Activated naive CD8-positive, alpha-beta T cell (primary cell): ENCODE data around the gene HS6ST3.
A peak's percentile ranks its signal among the peaks of the same experiment; 100 is the strongest.
"Not testable (repeated sequence)": the region's sequence is repeated elsewhere in the genome, so short reads cannot be mapped to it uniquely, and the experiment has no call there.

Experiments used
- H3K27ac Mint-ChIP-seq: one replicate; pipeline ENCODE4 v1.8.0; 2021; ENCODE audit warnings: mixed read lengths
- H3K27me3 Mint-ChIP-seq: one replicate; pipeline ENCODE4 v1.8.0; 2021; ENCODE audit warnings: mixed read lengths
- H3K36me3 Mint-ChIP-seq: one replicate; pipeline ENCODE4 v1.8.0; 2021; ENCODE audit warnings: mixed read lengths
- H3K4me1 Mint-ChIP-seq: one replicate; pipeline ENCODE4 v1.8.0; 2021; ENCODE audit warnings: low read depth, mixed read lengths
- H3K4me3 Mint-ChIP-seq: one replicate; pipeline ENCODE4 v1.8.0; 2021; ENCODE audit warnings: mild to moderate bottlenecking, mixed read lengths
- H3K9me3 Mint-ChIP-seq: one replicate; pipeline ENCODE4 v1.8.0; 2021; ENCODE audit warnings: low read depth, mixed read lengths

Gene HS6ST3

DNA sequence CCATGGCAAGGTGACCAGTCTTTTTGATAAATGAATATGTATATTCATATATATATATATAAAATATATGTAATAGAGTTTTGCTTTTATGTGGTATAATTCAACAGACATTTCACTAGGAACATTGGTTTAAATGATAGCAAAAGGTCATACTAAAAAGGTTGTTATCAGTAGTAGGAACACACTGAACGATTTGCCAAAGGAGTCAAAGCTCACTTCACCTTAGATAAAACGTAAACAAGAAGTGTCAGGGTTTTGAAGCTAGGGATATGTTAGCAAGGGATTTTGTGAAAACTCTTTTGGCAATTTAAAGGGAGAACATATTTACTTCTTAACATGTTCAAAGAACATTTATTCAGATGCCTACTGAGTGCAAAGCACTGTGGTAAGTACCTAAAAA is 8.0 kb upstream of the HS6ST3 start:
- no peaks in the 10 kb centered on the region for H3K36me3 Mint-ChIP-seq
- H3K27ac Mint-ChIP-seq = no peak overlapping the region
- no peak overlapping the region for H3K4me3 Mint-ChIP-seq
- no peaks in the 10 kb centered on the region for H3K4me1 Mint-ChIP-seq
- H3K27me3 Mint-ChIP-seq = peaks cover 8% of the 10 kb centered on the region
- no peaks in the 10 kb centered on the region for H3K9me3 Mint-ChIP-seq

DNA sequence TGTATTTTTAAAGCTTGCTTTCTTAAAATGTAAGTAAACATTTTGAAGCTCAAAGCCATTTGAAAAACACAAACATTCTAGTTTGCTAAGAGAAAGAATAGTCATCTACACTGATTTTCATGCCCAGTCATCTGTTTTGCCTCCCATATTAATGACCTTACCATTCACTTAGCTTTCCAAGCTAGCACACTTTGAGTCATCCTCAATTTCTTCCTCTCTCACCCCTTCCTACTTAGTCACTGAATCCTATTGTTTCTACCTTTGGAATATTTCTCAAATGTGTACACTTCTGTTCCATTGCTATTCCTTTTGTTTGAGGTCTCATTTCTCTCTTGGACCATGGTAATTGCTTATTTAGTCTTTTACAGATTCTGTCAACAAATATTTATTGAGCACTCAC is 7.3 kb upstream of the HS6ST3 start:
- H3K27ac Mint-ChIP-seq = no peak overlapping the region
- no peaks in the 10 kb centered on the region for H3K4me1 Mint-ChIP-seq
- no peaks in the 10 kb centered on the region for H3K9me3 Mint-ChIP-seq
- no peak overlapping the region for H3K4me3 Mint-ChIP-seq
- H3K36me3 Mint-ChIP-seq = no peaks in the 10 kb centered on the region
- H3K27me3 Mint-ChIP-seq = peaks cover 13% of the 10 kb centered on the region

DNA sequence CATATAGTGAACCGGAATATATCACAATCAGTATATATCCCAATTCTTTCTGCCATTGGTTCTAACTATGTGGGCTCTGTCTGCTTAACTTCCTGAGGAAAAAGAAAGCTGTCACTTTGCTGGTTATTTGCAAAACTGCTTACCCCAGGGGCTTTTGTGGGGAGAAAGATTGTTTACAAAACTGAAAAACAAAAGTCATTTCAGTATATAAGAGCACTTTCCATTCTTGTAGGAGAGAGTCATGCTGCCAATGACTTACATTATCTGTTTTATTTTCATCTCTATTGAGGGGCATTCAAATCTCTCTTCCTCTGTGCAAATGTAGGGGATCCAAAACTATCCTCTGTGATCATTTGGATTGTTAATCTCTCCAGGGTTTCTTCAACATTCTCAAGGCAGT is 3.2 kb upstream of the HS6ST3 start:
- peaks cover 6% of the 10 kb centered on the region for H3K4me1 Mint-ChIP-seq
- H3K27ac Mint-ChIP-seq = no peak overlapping the region
- H3K9me3 Mint-ChIP-seq = no peaks in the 10 kb centered on the region
- H3K36me3 Mint-ChIP-seq = no peaks in the 10 kb centered on the region
- peaks cover 31% of the 10 kb centered on the region for H3K27me3 Mint-ChIP-seq
- no peak overlapping the region for H3K4me3 Mint-ChIP-seq

DNA sequence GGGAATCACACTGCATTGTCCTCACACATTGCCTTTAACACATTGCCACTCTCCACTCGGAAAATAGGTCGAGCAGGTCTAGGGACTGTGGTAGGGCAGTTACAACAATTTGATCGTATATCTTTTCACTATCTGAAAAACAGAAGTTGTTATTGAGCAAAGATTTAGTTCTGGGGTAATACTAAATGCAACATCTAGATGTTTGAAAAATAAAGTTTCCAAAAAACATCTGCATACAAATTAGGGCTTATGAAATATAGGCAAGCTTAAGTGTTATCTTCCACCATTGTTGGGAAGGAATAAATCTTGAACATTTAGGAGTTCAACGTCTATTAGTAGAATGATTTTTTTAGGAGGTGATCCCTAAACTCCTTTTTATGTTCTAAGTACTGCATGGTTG is 768 bp upstream of the HS6ST3 start:
- no peak overlapping the region for H3K27ac Mint-ChIP-seq
- H3K27me3 Mint-ChIP-seq = peaks cover 44% of the 10 kb centered on the region
- H3K9me3 Mint-ChIP-seq = no peaks in the 10 kb centered on the region
- peak overlapping the region; percentile 51 for H3K4me3 Mint-ChIP-seq
- no peaks in the 10 kb centered on the region for H3K36me3 Mint-ChIP-seq
- H3K4me1 Mint-ChIP-seq = peaks cover 8% of the 10 kb centered on the region

DNA sequence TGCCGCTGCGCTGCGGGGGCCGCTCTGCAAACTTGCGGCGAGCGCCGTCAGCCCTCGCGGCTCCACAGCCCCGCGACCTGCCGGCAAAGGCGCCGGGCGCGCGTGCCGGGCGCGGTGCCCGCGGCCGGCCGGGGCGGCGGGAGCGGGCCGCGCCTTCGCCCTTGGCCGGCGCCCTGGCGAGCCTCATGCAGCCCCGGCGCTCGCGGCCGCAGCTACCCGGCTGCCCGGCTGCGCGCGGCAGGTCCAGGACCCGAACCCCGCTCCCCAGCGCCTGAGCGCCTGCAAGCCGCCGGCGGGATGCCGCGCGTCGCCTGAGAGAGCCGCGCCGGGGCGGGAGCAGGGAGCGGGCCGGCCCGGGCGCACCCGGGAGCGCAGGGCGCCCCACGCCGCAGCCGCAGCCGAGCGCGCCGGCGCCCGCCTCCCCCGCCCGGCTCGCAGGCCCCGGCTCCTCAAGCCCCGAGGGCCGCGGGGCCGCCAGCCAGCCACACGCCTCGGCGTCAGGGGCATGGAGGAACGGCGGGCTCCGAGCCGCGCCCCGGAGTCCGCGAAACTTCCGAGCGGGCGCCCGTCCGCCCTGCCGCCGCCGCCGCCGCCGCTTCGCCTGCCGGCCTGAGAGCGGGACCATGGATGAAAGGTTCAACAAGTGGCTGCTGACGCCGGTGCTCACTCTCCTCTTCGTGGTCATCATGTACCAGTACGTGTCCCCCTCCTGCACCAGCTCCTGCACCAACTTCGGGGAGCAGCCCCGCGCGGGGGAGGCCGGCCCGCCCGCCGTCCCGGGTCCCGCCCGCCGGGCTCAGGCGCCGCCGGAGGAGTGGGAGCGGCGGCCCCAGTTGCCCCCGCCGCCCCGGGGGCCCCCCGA is 564 bp downstream of the HS6ST3 start:
- no peaks in the 10 kb centered on the region for H3K9me3 Mint-ChIP-seq
- no peak overlapping the region for H3K27ac Mint-ChIP-seq
- peaks cover 43% of the 10 kb centered on the region for H3K27me3 Mint-ChIP-seq

DNA sequence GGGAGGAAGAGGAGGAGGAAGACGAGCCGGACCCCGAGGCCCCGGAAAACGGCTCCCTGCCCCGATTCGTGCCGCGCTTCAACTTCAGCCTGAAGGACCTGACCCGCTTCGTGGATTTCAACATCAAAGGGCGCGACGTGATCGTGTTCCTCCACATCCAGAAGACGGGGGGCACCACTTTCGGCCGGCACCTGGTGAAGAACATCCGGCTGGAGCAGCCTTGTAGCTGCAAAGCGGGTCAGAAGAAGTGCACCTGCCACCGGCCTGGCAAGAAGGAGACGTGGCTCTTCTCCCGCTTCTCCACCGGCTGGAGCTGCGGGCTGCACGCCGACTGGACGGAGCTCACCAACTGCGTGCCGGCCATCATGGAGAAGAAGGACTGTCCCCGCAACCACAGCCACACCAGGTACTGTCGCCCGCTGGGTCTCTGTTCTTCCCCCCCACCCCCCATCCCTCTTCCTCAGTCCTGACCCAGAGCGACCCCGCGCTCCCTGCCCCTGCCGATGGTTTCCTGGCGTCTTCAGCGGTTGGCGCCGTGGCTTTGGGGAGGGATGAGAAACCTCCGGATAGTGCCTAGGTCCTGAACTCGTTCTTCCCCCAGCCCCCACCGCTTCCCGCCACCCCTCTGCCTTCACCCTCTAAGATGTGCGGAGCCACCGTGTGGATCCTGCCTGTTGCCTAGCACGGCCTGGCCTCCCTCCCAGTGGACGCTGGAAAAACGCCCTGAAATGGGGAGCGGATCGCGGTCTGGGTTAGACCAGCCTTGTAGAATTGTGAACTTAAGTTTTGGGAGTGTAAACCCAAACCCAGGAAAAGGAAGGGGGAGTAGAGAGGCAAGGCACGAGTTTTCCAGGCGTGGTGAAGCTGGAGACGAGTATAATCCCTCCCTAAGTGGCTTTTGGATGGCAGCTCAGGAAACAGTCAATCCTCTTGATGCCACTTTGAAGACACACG is 1.5 kb downstream of the HS6ST3 start:
- Mint-ChIP-seq H3K36me3 (no peaks in the 10 kb centered on the region), H3K27me3 (peaks cover 40% of the 10 kb centered on the region), H3K9me3 (no peaks in the 10 kb centered on the region), H3K4me1 (peaks cover 8% of the 10 kb centered on the region), H3K4me3 (peak overlapping the region; percentile 40), H3K27ac (no peak overlapping the region)

More for the DNA sequence above, 564 bp downstream of the HS6ST3 start:
- Mint-ChIP-seq H3K4me3 (no peak overlapping the region), H3K36me3 (no peaks in the 10 kb centered on the region), H3K4me1 (peaks cover 8% of the 10 kb centered on the region)

DNA sequence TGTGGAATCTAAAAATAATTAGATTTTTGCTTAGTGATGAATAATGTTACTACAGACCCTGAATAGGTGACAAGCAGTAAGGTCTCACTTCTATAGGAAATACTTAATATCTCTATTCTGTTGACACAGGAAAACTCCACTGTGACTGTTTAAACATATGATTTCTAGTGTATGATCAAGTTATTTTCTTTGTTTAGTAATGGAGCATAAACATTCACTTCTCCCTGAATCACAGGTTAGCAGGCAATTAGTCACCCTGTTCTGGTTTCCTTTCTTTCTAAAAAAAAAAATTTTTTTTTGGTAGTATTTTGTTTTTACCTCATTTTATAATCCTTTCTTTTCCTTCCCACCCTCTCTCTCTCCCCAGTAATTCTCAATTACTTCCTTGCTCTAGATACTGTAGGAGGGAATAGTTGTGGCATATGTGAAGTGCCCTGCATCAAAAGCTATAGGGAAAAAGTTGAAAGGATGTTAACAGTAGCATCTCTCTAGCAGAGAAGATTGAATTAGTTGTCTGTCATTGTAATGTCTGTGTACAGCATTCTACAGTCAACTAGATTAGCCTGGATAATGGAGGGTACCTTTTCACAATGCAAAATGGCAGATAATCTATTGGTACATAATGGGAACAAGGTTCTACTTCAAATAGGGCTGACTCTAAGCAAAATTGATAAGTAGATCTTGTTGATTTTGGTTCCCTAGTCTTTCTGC is 3.5 kb downstream of the HS6ST3 start:
- Mint-ChIP-seq H3K9me3 (no peaks in the 10 kb centered on the region), H3K4me1 (peaks cover 8% of the 10 kb centered on the region), H3K27ac (no peak overlapping the region), H3K36me3 (no peaks in the 10 kb centered on the region), H3K27me3 (peaks cover 30% of the 10 kb centered on the region), H3K4me3 (no peak overlapping the region)

DNA sequence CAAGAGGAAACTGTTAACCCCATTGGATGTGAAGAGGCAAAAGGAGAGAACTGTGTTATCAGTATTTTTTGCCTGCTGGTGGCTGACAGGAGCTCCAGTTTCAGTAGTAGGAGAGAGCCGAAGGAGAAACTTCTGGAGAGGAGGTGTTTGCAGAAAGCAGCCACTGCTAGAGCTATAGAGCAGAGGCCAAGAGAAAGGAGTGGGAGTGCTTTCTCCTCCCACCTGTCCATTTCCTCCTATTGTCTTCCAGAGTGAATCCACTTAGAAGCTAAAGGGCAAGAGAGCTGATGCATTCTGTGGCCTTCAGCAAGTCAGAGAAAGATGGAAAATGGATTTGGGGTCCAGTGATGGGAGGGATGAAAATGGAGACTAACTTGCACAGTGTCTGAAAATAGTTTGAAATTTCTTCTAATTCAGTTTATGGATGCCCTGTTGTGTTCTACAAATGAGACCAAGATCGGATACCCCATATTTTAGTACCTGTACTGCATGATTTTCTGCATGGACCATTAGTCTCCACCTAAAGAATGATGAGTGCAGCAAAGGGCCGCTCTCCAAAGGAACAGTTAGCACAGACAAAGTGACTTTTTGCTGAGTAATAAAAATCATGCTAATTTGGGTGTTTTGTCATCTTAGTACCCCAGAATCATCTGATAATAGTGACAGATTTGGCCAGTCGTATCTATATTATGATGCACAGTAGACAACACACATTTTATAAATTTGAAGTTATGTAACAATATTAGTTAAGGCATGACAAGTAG is 10.7 kb downstream of the HS6ST3 start:
- Mint-ChIP-seq H3K36me3 (no peaks in the 10 kb centered on the region), H3K9me3 (peaks cover 5% of the 10 kb centered on the region), H3K27ac (no peak overlapping the region), H3K4me1 (no peaks in the 10 kb centered on the region), H3K27me3 (peaks cover 4% of the 10 kb centered on the region), H3K4me3 (no peak overlapping the region)

DNA sequence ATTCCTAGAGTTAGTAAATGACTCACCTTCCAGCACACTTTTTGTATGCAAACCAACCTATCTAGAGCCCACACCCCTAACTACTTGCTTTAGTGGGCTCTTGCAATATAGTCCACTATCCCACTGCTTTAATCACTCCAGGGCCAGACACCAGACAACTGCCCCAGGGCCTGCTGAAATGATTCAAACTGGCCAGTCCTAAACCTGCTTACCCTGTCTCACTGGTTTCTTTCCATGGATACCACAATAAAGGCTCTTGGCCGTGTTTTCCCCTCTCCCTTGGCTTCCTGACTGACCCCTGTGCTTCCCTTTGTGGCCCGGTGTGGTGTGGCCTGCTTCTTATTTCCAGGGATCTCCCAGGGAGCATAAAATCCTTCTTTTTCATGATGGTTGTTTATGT is 14.6 kb downstream of the HS6ST3 start:
- H3K27ac Mint-ChIP-seq = no peak overlapping the region
- peaks cover 22% of the 10 kb centered on the region for H3K9me3 Mint-ChIP-seq
- H3K36me3 Mint-ChIP-seq = no peaks in the 10 kb centered on the region
- H3K27me3 Mint-ChIP-seq = peaks cover 4% of the 10 kb centered on the region
- H3K4me3 Mint-ChIP-seq = no peak overlapping the region
- H3K4me1 Mint-ChIP-seq = no peaks in the 10 kb centered on the region

DNA sequence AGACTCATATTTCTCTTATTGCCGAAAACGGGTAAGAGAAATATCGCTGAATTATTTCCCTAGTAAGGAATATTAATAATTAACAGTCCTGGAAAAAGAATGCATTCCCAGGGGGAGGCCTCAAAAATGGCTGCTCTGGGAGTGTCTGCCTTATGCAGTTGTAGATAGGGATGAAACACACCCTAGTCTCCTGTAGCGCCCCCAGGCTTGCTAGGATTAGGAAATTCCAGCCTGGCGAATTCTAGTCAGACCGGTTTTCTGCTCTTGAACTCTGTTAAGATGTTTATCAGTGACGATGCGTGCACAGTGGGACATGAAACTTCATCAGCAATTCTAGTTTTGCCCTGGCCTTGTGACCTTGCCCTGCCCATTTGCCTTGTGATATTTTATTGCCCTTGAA is 18.2 kb downstream of the HS6ST3 start:
- not testable (repeated sequence) for H3K36me3 Mint-ChIP-seq, H3K4me1 Mint-ChIP-seq, H3K27ac Mint-ChIP-seq, H3K27me3 Mint-ChIP-seq, H3K4me3 Mint-ChIP-seq
- H3K9me3 Mint-ChIP-seq = peaks cover 24% of the 10 kb centered on the region

DNA sequence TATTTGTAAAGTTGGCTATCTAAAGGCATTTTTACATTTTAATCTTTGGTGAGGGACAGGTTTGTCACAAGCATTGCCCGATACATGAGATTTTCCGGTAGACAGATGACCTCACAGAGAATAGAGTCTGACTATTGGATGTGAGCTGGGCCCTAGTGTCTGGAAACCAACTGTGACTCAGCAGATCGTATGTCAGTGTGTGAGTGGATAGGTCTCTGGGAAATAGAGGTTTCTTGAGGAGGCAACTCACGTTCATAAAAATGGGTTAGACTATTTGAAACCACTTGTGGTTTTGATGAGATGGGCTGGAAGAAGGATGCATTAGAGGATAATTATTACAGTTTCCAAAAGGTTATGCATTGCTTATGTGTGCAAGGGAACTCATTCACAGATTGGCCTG is 19.2 kb downstream of the HS6ST3 start:
- Mint-ChIP-seq H3K27ac (no peak overlapping the region), H3K4me1 (no peaks in the 10 kb centered on the region), H3K27me3 (peaks cover 3% of the 10 kb centered on the region), H3K9me3 (peaks cover 24% of the 10 kb centered on the region), H3K36me3 (no peaks in the 10 kb centered on the region), H3K4me3 (no peak overlapping the region)

DNA sequence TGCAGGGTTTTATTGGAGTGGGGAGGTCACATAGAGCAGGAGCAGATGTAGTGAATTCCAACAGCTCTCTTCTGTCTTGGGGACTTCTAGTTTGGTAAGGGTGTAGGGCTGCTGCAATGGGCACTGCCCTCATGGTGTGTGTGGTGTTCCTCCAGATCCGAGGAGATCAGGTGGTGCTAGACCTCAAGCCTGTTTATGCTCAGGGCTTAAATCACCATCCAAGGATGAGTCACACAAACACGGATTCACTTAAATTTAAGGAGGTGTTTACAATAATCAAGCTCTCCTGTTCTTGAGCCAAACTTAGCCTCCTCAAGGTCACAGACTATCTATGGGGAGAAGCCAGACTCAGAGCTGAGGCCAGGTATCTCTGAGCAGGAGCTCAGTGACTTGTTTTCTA is 23.0 kb downstream of the HS6ST3 start:
- Mint-ChIP-seq H3K27ac (no peak overlapping the region), H3K36me3 (no peaks in the 10 kb centered on the region), H3K4me3 (no peak overlapping the region), H3K4me1 (no peaks in the 10 kb centered on the region), H3K27me3 (no peaks in the 10 kb centered on the region), H3K9me3 (peaks cover 10% of the 10 kb centered on the region)

DNA sequence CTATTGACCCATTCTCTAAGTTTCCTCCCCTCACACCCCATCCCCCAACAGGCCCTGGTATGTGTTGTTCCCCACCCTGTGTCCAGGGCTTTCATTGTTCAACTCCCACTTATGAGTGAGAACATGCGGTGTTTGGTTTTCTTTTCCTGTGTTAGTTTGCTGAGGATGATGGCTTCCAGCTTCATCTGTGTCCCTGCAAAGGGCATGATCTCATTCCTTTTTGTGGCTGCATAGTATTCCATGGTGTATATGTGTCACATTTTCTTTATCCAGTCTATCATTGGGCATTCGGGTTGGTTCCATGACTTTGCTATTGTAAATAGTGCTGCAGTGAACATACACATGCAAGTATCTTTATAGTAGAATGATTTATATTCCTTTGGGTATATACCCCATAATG is 25.5 kb downstream of the HS6ST3 start:
- H3K9me3 Mint-ChIP-seq, H3K27ac Mint-ChIP-seq, H3K27me3 Mint-ChIP-seq, H3K4me3 Mint-ChIP-seq, H3K36me3 Mint-ChIP-seq, H3K4me1 Mint-ChIP-seq: not testable (repeated sequence)

DNA sequence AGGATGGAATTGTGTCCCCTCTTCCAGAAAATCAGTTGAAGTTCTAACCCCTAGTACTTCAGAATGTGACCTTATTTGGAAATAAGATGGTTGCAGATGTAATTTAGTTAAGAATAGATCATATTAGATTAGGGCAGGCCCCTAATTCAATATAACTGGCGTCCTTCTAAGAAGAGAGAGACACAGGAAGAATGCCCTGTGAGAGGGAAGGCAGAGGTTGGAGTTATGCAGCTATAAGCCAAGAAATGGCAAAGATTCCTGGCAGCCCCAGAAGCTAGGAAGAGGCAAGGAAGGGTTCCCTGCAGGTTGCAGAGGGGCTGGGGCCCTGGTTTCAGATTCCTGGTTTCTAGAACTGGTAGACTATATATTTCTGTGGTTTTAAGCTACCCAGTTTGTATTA is 30.0 kb downstream of the HS6ST3 start:
- H3K4me3 Mint-ChIP-seq = no peak overlapping the region

More for the DNA sequence above, 30.0 kb downstream of the HS6ST3 start:
- no peaks in the 10 kb centered on the region for H3K4me1 Mint-ChIP-seq
- no peaks in the 10 kb centered on the region for H3K9me3 Mint-ChIP-seq
- H3K36me3 Mint-ChIP-seq = no peaks in the 10 kb centered on the region
- H3K27me3 Mint-ChIP-seq = no peaks in the 10 kb centered on the region
- no peak overlapping the region for H3K27ac Mint-ChIP-seq
